ENCODE data around the gene OGFOD3. TPM values are rescaled to one million over a fixed set of nuclear protein-coding genes. Genes with fewer than 3 reads are reported as not detected.
A peak's percentile ranks its signal among the peaks of the same experiment; 100 is the strongest.
"Not testable (repeated sequence)": the region's sequence is repeated elsewhere in the genome, so short reads cannot be mapped to it uniquely, and the experiment has no call there.

OGFOD3 gene
- total and polyA plus RNA-seq, 8 donors: 22.7 to 37.9 (median 27.3) TPM

GRCh38 chr17:82380860-82381702 is 37.3 kb downstream of the OGFOD3 start:
- Histone ChIP-seq H3K9me3 (no peaks in the 10 kb centered on the region), H3K36me3 (no peaks in the 10 kb centered on the region), H3K27me3 (peaks cover 11 to 89% of the 10 kb centered on the region in 2 donors), H3K27ac (no peak overlapping the region), H3K4me1 (no peaks in the 10 kb centered on the region), H3K4me3 (no peak overlapping the region)
- DNase-seq (no peak), ATAC-seq (no peak)
- intact Hi-C loops (cut with DNase I): no loop called here
- TF ChIP-seq CTCF (IDR thresholded peaks at IDR 0.05): no peak

- TF ChIP-seq CTCF (IDR thresholded peaks at IDR 0.05): no peak
- no peak overlapping the region for H3K4me3 ChIP-seq
- H3K27ac ChIP-seq: no peak overlapping the region
- H3K27me3 ChIP-seq: peaks cover 34 to 90% of the 10 kb centered on the region in 2 donors
- no peaks in the 10 kb centered on the region for H3K4me1 ChIP-seq
- no peak for ATAC-seq
- peak in 1 of 4 donors; percentile 66 for DNase-seq
- intact Hi-C loops (cut with DNase I): no loop called here
- no peaks in the 10 kb centered on the region for H3K36me3 ChIP-seq
- H3K9me3 ChIP-seq: no peaks in the 10 kb centered on the region
Observed at GRCh38 chr17:82378741-82379021, 39.7 kb downstream of the OGFOD3 start.

GRCh38 chr17:82377924-82378740 is 40.3 kb downstream of the OGFOD3 start:
- Histone ChIP-seq H3K27me3 (peaks cover 34 to 91% of the 10 kb centered on the region in 2 donors), H3K4me1 (no peaks in the 10 kb centered on the region), H3K27ac (no peak overlapping the region), H3K36me3 (no peaks in the 10 kb centered on the region), H3K9me3 (no peaks in the 10 kb centered on the region), H3K4me3 (no peak overlapping the region)
- TF ChIP-seq CTCF (IDR thresholded peaks at IDR 0.05): no peak
- ATAC-seq: no peak
- intact Hi-C loops (cut with DNase I): no loop called here
- DNase-seq: peak in 1 of 4 donors; percentile 74

GRCh38 chr17:82377294-82377693 is 41.1 kb downstream of the OGFOD3 start:
- DNase-seq; ATAC-seq; H3K4me1 ChIP-seq; H3K9me3 ChIP-seq; H3K27ac ChIP-seq; intact Hi-C loops (cut with DNase I); H3K36me3 ChIP-seq; H3K4me3 ChIP-seq: not testable (repeated sequence)
- H3K27me3 ChIP-seq: peaks cover 41 to 91% of the 10 kb centered on the region in 2 donors

GRCh38 chr17:82376042-82376730 is 42.2 kb downstream of the OGFOD3 start:
- Histone ChIP-seq H3K9me3 (no peaks in the 10 kb centered on the region), H3K27me3 (peaks cover 52 to 93% of the 10 kb centered on the region in 2 donors), H3K36me3 (no peaks in the 10 kb centered on the region), H3K4me1 (peaks cover 1 to 15% of the 10 kb centered on the region in 2 donors), H3K27ac (no peak overlapping the region), H3K4me3 (no peak overlapping the region)
- DNase-seq (peak in 1 of 4 donors; percentile 59), ATAC-seq (no peak)
- TF ChIP-seq CTCF (IDR thresholded peaks at IDR 0.05): no peak
- intact Hi-C loops (cut with DNase I): no loop called here

Measured in left lung (tissue), 10 donors.